Activated CD4-positive, alpha-beta T cell treated with anti-CD3 and anti-CD28 coated beads, Interleukin-2, Interleukin-6, amounts not matched to agents 100 ng/mL and 50 ng/mL, durations not matched to agents 16 hours and 8 hours (primary cell): ENCODE data around the gene CMKLR1.
A peak's percentile ranks its signal among the peaks of the same experiment; 100 is the strongest.

ENCODE experiments used
- DNase-seq: peaks from one replicate; pipeline ENCODE4 v3.0.0-alpha.2; 2020

CMKLR1 gene

GRCh38 chr12:108297895-108298760 is 41.0 kb downstream of the CMKLR1 start:
- peak; percentile 29 for DNase-seq

GRCh38 chr12:108297424-108297823 is 41.7 kb downstream of the CMKLR1 start:
- no peak for DNase-seq

- no peak for DNase-seq
Measured at GRCh38 chr12:108296945-108297344, 42.2 kb downstream of the CMKLR1 start.

GRCh38 chr12:108295641-108296040 is 43.5 kb downstream of the CMKLR1 start:
- DNase-seq: no peak

- DNase-seq: no peak
Measured at GRCh38 chr12:108289350-108290161, 49.6 kb downstream of the CMKLR1 start.

GRCh38 chr12:108287227-108287626 is 51.9 kb downstream of the CMKLR1 start:
- DNase-seq: no peak

GRCh38 chr12:108285016-108285415 is 54.1 kb downstream of the CMKLR1 start:
- no peak for DNase-seq

- no peak for DNase-seq
Measured at GRCh38 chr12:108284163-108284562, 54.9 kb downstream of the CMKLR1 start.

- no peak for DNase-seq
Measured at GRCh38 chr12:108282676-108283075, 56.4 kb downstream of the CMKLR1 start.

GRCh38 chr12:108282160-108282559 is 57.0 kb downstream of the CMKLR1 start:
- DNase-seq: no peak

- DNase-seq: no peak
Measured at GRCh38 chr12:108277613-108278012, 61.5 kb downstream of the CMKLR1 start.

- no peak for DNase-seq
Measured at GRCh38 chr12:108273217-108273616, 65.9 kb downstream of the CMKLR1 start.

- DNase-seq: no peak
Measured at GRCh38 chr12:108271951-108272872, 66.9 kb downstream of the CMKLR1 start.

GRCh38 chr12:108270849-108271143 is 68.3 kb downstream of the CMKLR1 start:
- DNase-seq: no peak

GRCh38 chr12:108270035-108270848 is 68.9 kb downstream of the CMKLR1 start:
- no peak for DNase-seq

- DNase-seq: no peak
Measured at GRCh38 chr12:108269224-108269623, 69.9 kb downstream of the CMKLR1 start.

GRCh38 chr12:108268397-108268796 is 70.7 kb downstream of the CMKLR1 start:
- no peak for DNase-seq

- no peak for DNase-seq
Measured at GRCh38 chr12:108267450-108267849, 71.7 kb downstream of the CMKLR1 start.

GRCh38 chr12:108266131-108266530 is 73.0 kb downstream of the CMKLR1 start:
- DNase-seq: no peak

- DNase-seq: no peak
Measured at GRCh38 chr12:108265505-108265904, 73.6 kb downstream of the CMKLR1 start.

GRCh38 chr12:108260969-108261368 is 78.1 kb downstream of the CMKLR1 start:
- no peak for DNase-seq

- no peak for DNase-seq
Measured at GRCh38 chr12:108260039-108260438, 79.1 kb downstream of the CMKLR1 start.
